GM23248 (cell line): ENCODE results near the gene TMEM44. TPM values are rescaled to one million over a fixed set of nuclear protein-coding genes. Genes with fewer than 3 reads are reported as not detected.

ENCODE experiments used
- DNase-seq: peaks from one replicate; pipeline ENCODE4 v3.0.0-alpha.2; 2015
- H2AFZ ChIP-seq: fragments of 200-600 bp; sonication (generic); 2 replicates; pipeline ENCODE4 v1.6.1; 2016; ENCODE audit warnings: antibody characterized with exemption
- H3F3A ChIP-seq: fragments of 200-600 bp; sonication (generic); 2 replicates; pipeline ENCODE4 v1.6.1; 2016; ENCODE audit warnings: mild to moderate bottlenecking, antibody characterized with exemption, mixed run types; ENCODE audit not compliant: insufficient read depth
- H3K27ac ChIP-seq: fragments of 200-600 bp; sonication (generic); 2 replicates; pipeline ENCODE4 v1.5.1; 2016; ENCODE audit warnings: mild to moderate bottlenecking
- H3K27me3 ChIP-seq: fragments of 200-600 bp; sonication (generic); replicated peaks from 2 replicates; pipeline ENCODE4 v1.6.1; 2016; ENCODE audit warnings: mild to moderate bottlenecking; ENCODE audit not compliant: insufficient read depth
- H3K36me3 ChIP-seq: fragments of 200-600 bp; sonication (generic); 2 replicates; pipeline ENCODE4 v1.6.1; 2016; ENCODE audit warnings: low read depth, mild to moderate bottlenecking
- H3K4me1 ChIP-seq: fragments of 200-600 bp; sonication (generic); 2 replicates; pipeline ENCODE4 v1.6.1; 2016; ENCODE audit warnings: mild to moderate bottlenecking; ENCODE audit not compliant: insufficient read depth
- H3K4me2 ChIP-seq: fragments of 200-600 bp; sonication (generic); one replicate; pipeline ENCODE4 v1.6.1; 2016; ENCODE audit warnings: mild to moderate bottlenecking; ENCODE audit not compliant: unreplicated experiment
- H3K4me3 ChIP-seq: fragments of 200-600 bp; sonication (generic); 2 replicates; pipeline ENCODE4 v1.5.1; 2016; ENCODE audit warnings: mild to moderate bottlenecking
- H3K79me2 ChIP-seq: fragments of 200-600 bp; sonication (generic); 2 replicates; pipeline ENCODE4 v1.6.1; 2016; ENCODE audit warnings: mild to moderate bottlenecking; ENCODE audit not compliant: insufficient read depth
- H3K9ac ChIP-seq: fragments of 200-600 bp; sonication (generic); 2 replicates; pipeline ENCODE4 v1.6.1; 2016; ENCODE audit warnings: mild to moderate bottlenecking
- H3K9me2 ChIP-seq: fragments of 200-600 bp; sonication (generic); 2 replicates; pipeline ENCODE4 v1.6.1; 2016; ENCODE audit warnings: mixed run types, mild to moderate bottlenecking, moderate library complexity; ENCODE audit not compliant: insufficient read depth
- H3K9me3 ChIP-seq: fragments of 200-600 bp; sonication (generic); one replicate; pipeline ENCODE4 v1.6.1; 2017; ENCODE audit warnings: low read depth
- H4K20me1 ChIP-seq: fragments of 200-600 bp; sonication (generic); 2 replicates; pipeline ENCODE4 v1.6.0; 2016; ENCODE audit not compliant: insufficient read depth
- EZH2 ChIP-seq: fragments of 200-600 bp; sonication (generic); IDR thresholded peaks from 2 replicates; pipeline ENCODE4 v1.6.1; 2018; ENCODE audit warnings: antibody characterized with exemption, mild to moderate bottlenecking; ENCODE audit not compliant: insufficient read depth, poor library complexity, severe bottlenecking
- EZH2phosphoT487 ChIP-seq: fragments of 200-600 bp; sonication (generic); IDR thresholded peaks from 2 replicates; pipeline ENCODE4 v1.6.1; 2018; ENCODE audit warnings: antibody characterized with exemption, moderate library complexity, mild to moderate bottlenecking, low read depth; ENCODE audit not compliant: insufficient read depth
- WGBS, 2 experiments: methylation state at CpG; one replicate each; pipeline ENCODE4 v1.1.6; 2015 to 2017; ENCODE audit warnings: low lambda C conversion rate in 2 of 2, low coverage in 1 of 2; ENCODE audit errors: missing lambda C conversion rate in 2 of 2; 5-methylcytosine and 5-hydroxymethylcytosine counted together
- in situ Hi-C: fragments of 300-500 bp; cut with MboI; formaldehyde crosslinking; loops from 2 replicates; pipeline ENCODE4 v1.15.0; 2020
- polyA plus RNA-seq: library from polyadenylated mRNA; unstranded; fragments of >200 nt; fragmentation: Nextera tagmentation; extraction: Ambion mirVana; gene quantifications from 2 replicates; pipeline ENCODE4 v1.2.1, GENCODE V29; 2016
- total RNA-seq: library from RNA; depleted of rRNA; stranded (reverse); fragments of >200 nt; shearing (Covaris generic); gene quantifications from 2 replicates; pipeline ENCODE4 v1.2.3, GENCODE V29; 2014

The TMEM44 gene
- total and polyA plus RNA-seq, 2 experiments from 2014 or later: 13.1 to 14.6 TPM

DNA sequence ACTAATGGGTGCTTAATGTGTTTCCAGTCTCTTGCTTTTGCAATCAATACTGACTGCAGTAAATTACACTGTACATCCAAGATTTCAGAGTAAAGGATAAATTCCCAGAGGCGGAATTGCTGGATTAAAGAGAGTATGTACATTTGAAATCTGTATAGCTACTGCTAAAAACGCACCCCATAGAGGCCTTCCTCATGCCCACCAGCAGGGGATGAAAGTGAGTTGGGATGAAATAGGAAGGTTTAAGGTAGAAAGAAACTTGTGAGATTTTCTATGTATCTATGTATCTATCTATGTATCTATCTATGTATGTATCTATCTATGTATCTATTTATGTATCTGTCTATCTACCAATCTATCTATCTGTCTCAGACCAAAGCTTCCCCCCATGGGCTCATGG, 28.4 kb downstream of the TMEM44 start:
- H3K27me3 ChIP-seq: no peaks in the 10 kb centered on the region
- no peak overlapping the region for H3K27ac ChIP-seq
- WGBS, 2 experiments: 82 to 90% methylated on average over 2 of the region's 2 CpGs

DNA sequence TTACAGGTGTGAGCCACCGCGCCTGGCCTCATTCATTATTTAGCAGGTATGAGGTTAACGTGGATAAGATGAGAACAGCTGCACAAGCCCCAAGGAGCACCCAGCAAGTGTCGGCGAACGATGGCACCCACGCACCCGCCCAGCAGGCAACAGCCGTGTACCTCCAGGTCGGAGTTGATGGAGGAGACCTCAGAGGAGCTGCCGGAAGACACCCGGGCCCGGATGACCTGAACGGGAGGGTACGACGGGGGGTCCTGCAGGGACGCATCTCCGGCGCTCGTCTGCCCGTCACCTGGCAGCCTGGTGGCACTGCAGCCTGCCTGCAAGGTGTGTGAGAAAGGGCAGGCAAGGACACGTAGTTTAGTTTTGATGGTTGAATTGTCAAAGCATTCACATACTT, 29.1 kb downstream of the TMEM44 start:
- peaks cover 2% of the 10 kb centered on the region; the same call in 1 of the 2 replicates for H3K4me1 ChIP-seq
- in situ Hi-C loops: no loop called here
- H3K9me2 ChIP-seq: no peaks in the 10 kb centered on the region
- H3K9me3 ChIP-seq: no peaks in the 10 kb centered on the region
- no peak for DNase-seq
- H3F3A ChIP-seq: no peaks in the 10 kb centered on the region
- no peak for TF ChIP-seq EZH2phosphoT487
- no peak for TF ChIP-seq EZH2
- H3K27ac ChIP-seq: no peak overlapping the region
- no peaks in the 10 kb centered on the region for H4K20me1 ChIP-seq
- no peak overlapping the region for H3K9ac ChIP-seq
- WGBS, 2 experiments: 95 to 96% methylated on average over 22 of the region's 22 CpGs
- H3K27me3 ChIP-seq: no peaks in the 10 kb centered on the region
- H2AFZ ChIP-seq: no peak overlapping the region
- H3K4me2 ChIP-seq: no peak overlapping the region
- no peaks in the 10 kb centered on the region for H3K36me3 ChIP-seq
- no peak overlapping the region for H3K4me3 ChIP-seq
- H3K79me2 ChIP-seq: no peaks in the 10 kb centered on the region

More for the DNA sequence above, 28.4 kb downstream of the TMEM44 start:
- H3K4me3 ChIP-seq: no peak overlapping the region
- no peaks in the 10 kb centered on the region for H3K36me3 ChIP-seq
- no peaks in the 10 kb centered on the region for H3K4me1 ChIP-seq
- H3K4me2 ChIP-seq: no peak overlapping the region
- H2AFZ ChIP-seq: no peak overlapping the region
- in situ Hi-C loops: no loop called here
- DNase-seq: peak; percentile 30
- H3K9me3 ChIP-seq: no peaks in the 10 kb centered on the region
- H3K79me2 ChIP-seq: no peaks in the 10 kb centered on the region
- no peak overlapping the region for H3K9ac ChIP-seq
- H3K9me2 ChIP-seq: no peaks in the 10 kb centered on the region
- TF ChIP-seq EZH2phosphoT487 (no peak), EZH2 (no peak)
- no peaks in the 10 kb centered on the region for H4K20me1 ChIP-seq
- H3F3A ChIP-seq: no peaks in the 10 kb centered on the region

DNA sequence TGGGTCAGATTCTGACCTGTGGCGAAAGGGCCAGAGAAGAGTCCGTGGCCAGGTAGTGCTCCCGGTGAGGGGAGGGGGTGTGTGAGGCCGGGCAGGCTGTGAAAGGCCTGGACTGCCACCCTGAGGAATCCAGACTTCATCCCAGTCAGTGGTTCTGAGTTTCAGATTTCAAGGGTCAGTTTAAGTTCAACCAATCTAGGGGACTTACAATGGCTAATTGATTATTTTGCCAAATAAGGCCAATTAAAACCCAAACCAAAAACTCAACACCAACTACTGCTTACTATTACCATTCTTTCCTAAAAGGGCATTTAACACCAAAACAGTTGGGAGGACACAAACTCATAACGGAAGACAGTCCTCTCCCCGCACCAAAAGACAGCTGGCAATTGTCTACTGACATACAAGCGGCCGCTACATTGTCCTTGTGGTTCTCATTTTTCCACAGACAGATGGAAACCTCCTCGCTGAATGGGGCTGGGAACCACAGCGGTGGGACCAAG, 30.5 kb downstream of the TMEM44 start:
- WGBS, 2 experiments: 86 to 87% methylated on average over 10 of the region's 10 CpGs
- H4K20me1 ChIP-seq: no peaks in the 10 kb centered on the region
- H3K4me2 ChIP-seq: no peak overlapping the region
- H3K27me3 ChIP-seq: no peaks in the 10 kb centered on the region
- DNase-seq: no peak
- H3F3A ChIP-seq: no peaks in the 10 kb centered on the region; the same call in 1 of the 2 replicates
- no peaks in the 10 kb centered on the region for H3K9me3 ChIP-seq
- H2AFZ ChIP-seq: no peak overlapping the region
- H3K79me2 ChIP-seq: no peaks in the 10 kb centered on the region
- TF ChIP-seq EZH2 (no peak), EZH2phosphoT487 (no peak)
- H3K36me3 ChIP-seq: no peaks in the 10 kb centered on the region
- H3K4me3 ChIP-seq: no peak overlapping the region
- in situ Hi-C loops: no loop called here
- peaks cover 8% of the 10 kb centered on the region; the same call in 1 of the 2 replicates for H3K4me1 ChIP-seq
- H3K27ac ChIP-seq: no peak overlapping the region
- no peak overlapping the region for H3K9ac ChIP-seq
- no peaks in the 10 kb centered on the region for H3K9me2 ChIP-seq

DNA sequence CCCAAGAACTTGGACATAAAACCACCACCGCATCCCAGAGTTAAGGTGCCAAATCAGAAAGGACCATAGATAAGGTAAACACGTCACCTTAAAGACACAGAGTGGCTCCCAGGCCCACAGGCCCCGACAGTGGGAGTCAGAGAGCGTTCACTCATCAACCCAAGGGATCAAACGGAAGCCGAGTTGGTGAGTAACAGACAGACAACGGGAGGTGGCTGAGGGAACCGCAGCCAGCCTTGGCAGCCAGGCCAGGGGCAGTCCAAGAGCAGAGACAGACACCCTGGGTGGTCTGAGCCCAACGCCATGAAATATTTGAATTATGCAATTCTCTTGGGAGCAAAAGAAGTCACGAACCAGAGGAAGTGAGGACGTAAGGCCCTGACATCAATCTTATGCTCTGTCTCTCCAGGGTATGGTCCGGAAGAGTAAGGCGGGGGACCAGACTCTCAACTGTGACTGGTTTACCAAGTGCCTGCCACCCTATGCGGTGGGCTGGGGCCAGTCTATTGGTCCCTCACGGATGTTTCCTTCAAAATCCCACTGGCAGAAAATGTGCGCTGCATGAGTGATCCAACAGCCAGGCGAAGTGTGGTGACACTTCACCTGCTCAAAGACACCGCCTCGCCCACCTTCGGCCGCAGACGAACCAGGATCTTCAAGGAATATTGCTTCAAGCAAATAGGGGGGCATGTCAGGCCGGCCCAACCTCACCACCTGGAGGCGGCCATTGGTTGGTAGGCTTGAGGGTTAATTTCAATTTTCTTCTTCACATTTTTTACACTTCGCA, 34.3 kb downstream of the TMEM44 start:
- H3K9me2 ChIP-seq: no peaks in the 10 kb centered on the region
- no peaks in the 10 kb centered on the region for H3K36me3 ChIP-seq
- H3K4me2 ChIP-seq: no peak overlapping the region
- peak overlapping the region; percentile 36 for H3K9ac ChIP-seq
- no peak overlapping the region for H2AFZ ChIP-seq
- no peaks in the 10 kb centered on the region for H3K9me3 ChIP-seq
- no peaks in the 10 kb centered on the region for H3K79me2 ChIP-seq
- peaks cover 15% of the 10 kb centered on the region for H3K4me1 ChIP-seq
- in situ Hi-C loops: no loop called here
- no peaks in the 10 kb centered on the region for H4K20me1 ChIP-seq
- H3F3A ChIP-seq: peaks cover 11% of the 10 kb centered on the region
- peak overlapping the region; percentile 58 for H3K27ac ChIP-seq
- TF ChIP-seq EZH2phosphoT487: no peak
- TF ChIP-seq EZH2: no peak
- 63 to 69% methylated on average over 25 of the region's 25 CpGs for WGBS, 2 experiments
- no peak overlapping the region for H3K4me3 ChIP-seq
- no peaks in the 10 kb centered on the region for H3K27me3 ChIP-seq
- DNase-seq: peak; percentile 92
